BLaER1 treated with 17β-estradiol and CSF1 and Interleukin-3, amounts not matched to agents 10 nM and 100 nM (cell line): ENCODE measurements around the gene CRELD2.

Experiments
- H3K27ac ChIP-seq, 11 experiments: shearing (Covaris generic); formaldehyde crosslinking; 2 replicates each; pipeline ENCODE4 v1.8.1; 2022
- H3K27me3 ChIP-seq, 11 experiments: shearing (Covaris generic); formaldehyde crosslinking; 2 replicates each; pipeline ENCODE4 v1.8.1; 2022
- H3K36me3 ChIP-seq, 11 experiments: shearing (Covaris generic); formaldehyde crosslinking; 2 replicates each; pipeline ENCODE4 v1.8.1; 2022
- H3K4me1 ChIP-seq, 10 experiments: shearing (Covaris generic); formaldehyde crosslinking; 2 replicates each; pipeline ENCODE4 v1.8.1; 2022
- H3K4me2 ChIP-seq, 11 experiments: shearing (Covaris generic); formaldehyde crosslinking; 2 replicates each; pipeline ENCODE4 v1.8.1; 2022
- H3K4me3 ChIP-seq, 10 experiments: shearing (Covaris generic); formaldehyde crosslinking; 2 replicates each; pipeline ENCODE4 v1.8.1; 2022
- H3K9ac ChIP-seq, 11 experiments: shearing (Covaris generic); formaldehyde crosslinking; 2 replicates each; pipeline ENCODE4 v1.8.1; 2022
- H3K9me3 ChIP-seq, 11 experiments: shearing (Covaris generic); formaldehyde crosslinking; replicated peaks in 1 of 11; 2 replicates each; pipeline ENCODE4 v1.8.1; 2022
- H4K20me1 ChIP-seq, 11 experiments: shearing (Covaris generic); formaldehyde crosslinking; 2 replicates each; pipeline ENCODE4 v1.8.1; 2022
- Cebpa-rat ChIP-seq, 11 experiments: shearing (Covaris generic); IDR thresholded peaks; 2 replicates each; pipeline ENCODE4 v1.8.1; 2022

CRELD2 gene

DNA sequence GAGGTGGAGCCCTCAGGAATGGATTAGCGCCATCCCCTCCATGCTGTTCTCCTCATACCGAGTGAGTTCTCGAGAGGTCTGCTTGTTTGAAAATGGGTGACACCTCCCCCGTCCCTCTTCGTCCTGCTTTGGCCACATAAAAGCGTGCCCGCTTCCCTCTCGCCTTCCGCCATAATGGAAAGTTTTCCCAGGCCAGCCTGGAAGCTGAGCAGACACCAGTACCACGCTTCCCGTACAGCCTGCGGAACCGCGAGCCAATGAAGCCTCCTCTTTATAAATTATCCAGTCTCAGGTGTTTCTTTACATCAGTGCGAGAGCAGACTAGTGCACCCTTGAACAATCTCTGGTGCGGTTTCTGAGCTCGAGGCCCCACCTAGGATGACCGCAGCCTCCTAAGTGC, 13.0 kb upstream of the CRELD2 start:
- Histone ChIP-seq H3K9me3 (peaks cover 0 to 18% (median 0%) of the 10 kb centered on the region in 11 experiments; a peak in 9 of 22 replicates), H3K4me2 (no peak overlapping the region), H3K27me3 (no peaks in the 10 kb centered on the region), H4K20me1 (peaks cover 9 to 88% (median 58%) of the 10 kb centered on the region in 11 experiments; a peak in 20 of 22 replicates), H3K9ac (no peak overlapping the region), H3K4me1 (peaks cover 0 to 8% (median 2%) of the 10 kb centered on the region in 10 experiments; a peak in 6 of 20 replicates), H3K36me3 (peaks cover 68 to 96% (median 92%) of the 10 kb centered on the region in 11 experiments), H3K27ac (no peak overlapping the region), H3K4me3 (no peak overlapping the region)
- no peak for TF ChIP-seq Cebpa-rat (IDR thresholded peaks at IDR 0.05)

DNA sequence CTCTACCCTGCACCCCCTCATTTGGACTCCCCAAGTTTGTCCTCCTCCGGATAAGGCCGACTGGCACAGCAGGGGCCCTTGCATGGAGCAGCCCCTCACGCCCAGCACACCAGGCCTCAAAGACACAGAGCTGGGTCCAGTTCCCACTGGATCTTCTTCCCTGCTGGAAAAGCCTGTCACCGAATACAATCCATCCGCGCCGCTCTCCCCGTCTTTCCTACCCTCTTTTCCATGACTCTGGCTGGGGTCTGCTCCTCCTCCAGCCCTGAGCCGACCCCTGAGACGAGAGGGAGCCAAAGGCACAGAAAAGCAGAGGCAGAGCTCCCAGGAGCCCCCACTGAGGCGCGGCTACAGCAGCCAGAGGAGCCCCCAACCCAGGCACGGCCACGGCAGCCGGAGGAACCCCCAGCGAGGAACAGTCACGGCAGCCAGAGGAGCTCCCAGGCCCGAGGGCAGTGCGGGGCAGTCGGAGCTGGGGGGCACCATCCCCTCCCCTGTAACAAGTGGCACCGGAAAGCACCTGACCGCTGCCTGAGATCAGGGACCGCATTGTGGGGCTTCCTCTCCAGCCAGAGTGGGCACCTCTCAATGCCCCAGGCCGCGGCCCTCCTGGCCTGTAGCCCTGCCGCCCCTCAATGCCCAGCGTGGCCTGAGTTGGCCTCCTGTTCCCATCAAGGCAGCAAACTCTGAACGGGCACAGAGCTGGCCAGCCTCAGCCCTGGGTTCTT, 12.2 kb upstream of the CRELD2 start:
- no peak overlapping the region; a peak in 1 of 22 replicates for H3K27ac ChIP-seq

DNA sequence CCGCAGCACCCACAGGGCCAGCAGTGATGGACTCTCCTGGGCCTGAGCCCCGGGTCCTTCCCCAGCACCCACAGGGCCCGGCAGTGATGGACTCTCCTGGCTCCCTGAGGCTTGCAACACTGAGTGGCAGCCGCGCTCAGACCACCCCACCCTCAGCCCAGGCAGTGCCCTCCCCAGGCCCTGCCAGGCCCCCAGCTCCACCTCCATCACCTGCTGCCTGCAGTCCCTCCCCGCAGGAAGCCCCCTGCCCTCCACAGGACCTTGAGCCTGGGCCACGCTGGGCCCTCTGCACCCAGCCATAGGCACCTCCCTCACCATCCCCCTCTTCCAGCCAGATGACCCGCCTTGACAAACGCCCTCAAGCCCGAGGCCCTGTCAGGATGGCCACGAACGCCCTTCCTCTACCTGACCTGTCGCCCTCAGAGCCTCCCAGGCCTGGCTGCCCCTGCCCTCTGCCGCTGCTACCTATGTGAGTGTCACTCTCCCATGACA, 11.6 kb upstream of the CRELD2 start:
- peaks cover 62 to 96% (median 89%) of the 10 kb centered on the region in 11 experiments for H3K36me3 ChIP-seq
- H3K27ac ChIP-seq: no peak overlapping the region
- no peak overlapping the region for H3K9ac ChIP-seq
- no peak overlapping the region for H3K4me2 ChIP-seq
- H4K20me1 ChIP-seq: peaks cover 0 to 88% (median 49%) of the 10 kb centered on the region in 11 experiments; a peak in 20 of 22 replicates
- H3K27me3 ChIP-seq: no peaks in the 10 kb centered on the region
- H3K4me1 ChIP-seq: peaks cover 0 to 11% (median 2%) of the 10 kb centered on the region in 10 experiments; a peak in 6 of 20 replicates
- TF ChIP-seq Cebpa-rat (IDR thresholded peaks at IDR 0.05): no peak
- no peak overlapping the region for H3K4me3 ChIP-seq
- peaks cover 0 to 11% (median 0%) of the 10 kb centered on the region in 11 experiments; a peak in 7 of 22 replicates for H3K9me3 ChIP-seq

More for the DNA sequence above, 12.2 kb upstream of the CRELD2 start:
- no peak overlapping the region for H3K9ac ChIP-seq
- no peaks in the 10 kb centered on the region for H3K27me3 ChIP-seq
- H3K4me2 ChIP-seq: no peak overlapping the region
- H3K9me3 ChIP-seq: peaks cover 0 to 17% (median 0%) of the 10 kb centered on the region in 11 experiments; a peak in 9 of 22 replicates
- peaks cover 65 to 96% (median 92%) of the 10 kb centered on the region in 11 experiments for H3K36me3 ChIP-seq
- H3K4me3 ChIP-seq: no peak overlapping the region
- peaks cover 0 to 11% (median 2%) of the 10 kb centered on the region in 10 experiments; a peak in 6 of 20 replicates for H3K4me1 ChIP-seq
- peaks cover under 1 to 88% (median 51%) of the 10 kb centered on the region in 11 experiments; a peak in 20 of 22 replicates for H4K20me1 ChIP-seq
- TF ChIP-seq Cebpa-rat (IDR thresholded peaks at IDR 0.05): no peak

DNA sequence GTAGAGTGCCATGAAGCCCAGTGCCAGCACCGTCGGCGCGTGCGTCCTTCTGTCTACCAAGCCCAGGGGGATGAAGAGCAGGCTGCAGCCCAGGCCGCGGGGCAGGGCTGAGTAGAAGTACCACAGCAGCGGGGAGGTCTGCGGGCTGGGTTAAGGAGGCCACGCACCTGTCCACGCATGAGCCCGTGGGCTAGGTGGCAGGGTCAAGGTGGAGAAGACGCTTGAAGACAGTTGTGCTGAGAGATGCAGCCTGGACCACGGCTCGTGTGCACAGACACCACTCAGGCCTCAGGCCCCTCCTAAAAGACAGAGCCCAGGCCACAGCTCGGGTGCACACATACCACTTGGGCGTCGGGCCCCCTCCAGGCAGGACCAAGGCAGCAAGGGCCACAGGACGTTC, 10.6 kb upstream of the CRELD2 start:
- Histone ChIP-seq H3K9me3 (peaks cover 0 to 2% (median 0%) of the 10 kb centered on the region in 11 experiments; a peak in 1 of 22 replicates), H3K27me3 (no peaks in the 10 kb centered on the region), H3K9ac (no peak overlapping the region), H4K20me1 (peaks cover 0 to 90% (median 49%) of the 10 kb centered on the region in 11 experiments; a peak in 20 of 22 replicates), H3K4me1 (peaks cover 0 to 11% (median 2%) of the 10 kb centered on the region in 10 experiments; a peak in 6 of 20 replicates), H3K27ac (no peak overlapping the region), H3K4me3 (no peak overlapping the region), H3K36me3 (peaks cover 62 to 96% (median 90%) of the 10 kb centered on the region in 11 experiments), H3K4me2 (no peak overlapping the region)
- TF ChIP-seq Cebpa-rat (IDR thresholded peaks at IDR 0.05): no peak

DNA sequence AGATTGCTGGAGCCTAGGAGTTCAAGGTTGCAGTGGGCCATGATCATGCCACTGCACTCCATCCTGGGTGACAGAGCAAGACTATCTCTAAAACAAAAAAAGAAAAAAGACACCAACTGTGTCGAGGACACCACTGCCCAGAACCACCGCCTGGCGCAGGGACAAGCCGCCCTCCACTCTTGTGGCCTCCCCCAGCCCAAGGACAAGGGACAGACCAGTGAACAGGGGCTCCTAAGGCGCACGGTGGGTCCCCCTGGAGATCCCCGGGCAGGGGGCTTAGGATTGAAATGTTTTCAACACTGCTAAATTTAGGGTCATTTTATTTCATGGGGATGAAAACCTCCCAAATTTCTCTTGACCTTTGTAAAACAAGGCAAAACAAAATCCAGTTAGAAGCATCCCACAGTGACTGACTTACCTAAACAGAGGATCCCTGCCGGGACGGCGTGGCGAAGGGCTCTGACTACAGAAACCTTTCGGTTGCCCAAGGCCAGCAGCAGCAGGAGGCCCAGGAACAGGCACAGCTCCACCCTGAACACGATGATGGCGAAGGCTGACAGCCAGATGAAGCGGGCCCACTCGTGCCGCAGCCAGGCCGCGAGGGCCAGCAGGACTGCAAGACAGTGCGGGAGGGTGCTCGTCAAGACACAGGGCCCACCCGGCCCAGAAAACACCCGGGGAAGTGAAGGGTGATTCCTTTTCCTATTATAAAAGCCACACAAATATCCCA, 8.8 kb upstream of the CRELD2 start:
- peaks cover 0 to 11% (median 2%) of the 10 kb centered on the region in 10 experiments; a peak in 6 of 20 replicates for H3K4me1 ChIP-seq
- H3K4me3 ChIP-seq: no peak overlapping the region
- no peak overlapping the region; a peak in 1 of 22 replicates for H3K9ac ChIP-seq
- H3K9me3 ChIP-seq: no peaks in the 10 kb centered on the region
- peaks cover 61 to 97% (median 93%) of the 10 kb centered on the region in 11 experiments for H3K36me3 ChIP-seq
- no peak overlapping the region for H3K27ac ChIP-seq
- TF ChIP-seq Cebpa-rat (IDR thresholded peaks at IDR 0.05): no peak
- no peaks in the 10 kb centered on the region for H3K27me3 ChIP-seq
- peak overlapping the region in 3 of 11 experiments; percentile 11 to 14 (median 13); a peak in 2 of 22 replicates for H3K4me2 ChIP-seq
- H4K20me1 ChIP-seq: peaks cover under 1 to 91% (median 47%) of the 10 kb centered on the region in 11 experiments; a peak in 20 of 22 replicates

DNA sequence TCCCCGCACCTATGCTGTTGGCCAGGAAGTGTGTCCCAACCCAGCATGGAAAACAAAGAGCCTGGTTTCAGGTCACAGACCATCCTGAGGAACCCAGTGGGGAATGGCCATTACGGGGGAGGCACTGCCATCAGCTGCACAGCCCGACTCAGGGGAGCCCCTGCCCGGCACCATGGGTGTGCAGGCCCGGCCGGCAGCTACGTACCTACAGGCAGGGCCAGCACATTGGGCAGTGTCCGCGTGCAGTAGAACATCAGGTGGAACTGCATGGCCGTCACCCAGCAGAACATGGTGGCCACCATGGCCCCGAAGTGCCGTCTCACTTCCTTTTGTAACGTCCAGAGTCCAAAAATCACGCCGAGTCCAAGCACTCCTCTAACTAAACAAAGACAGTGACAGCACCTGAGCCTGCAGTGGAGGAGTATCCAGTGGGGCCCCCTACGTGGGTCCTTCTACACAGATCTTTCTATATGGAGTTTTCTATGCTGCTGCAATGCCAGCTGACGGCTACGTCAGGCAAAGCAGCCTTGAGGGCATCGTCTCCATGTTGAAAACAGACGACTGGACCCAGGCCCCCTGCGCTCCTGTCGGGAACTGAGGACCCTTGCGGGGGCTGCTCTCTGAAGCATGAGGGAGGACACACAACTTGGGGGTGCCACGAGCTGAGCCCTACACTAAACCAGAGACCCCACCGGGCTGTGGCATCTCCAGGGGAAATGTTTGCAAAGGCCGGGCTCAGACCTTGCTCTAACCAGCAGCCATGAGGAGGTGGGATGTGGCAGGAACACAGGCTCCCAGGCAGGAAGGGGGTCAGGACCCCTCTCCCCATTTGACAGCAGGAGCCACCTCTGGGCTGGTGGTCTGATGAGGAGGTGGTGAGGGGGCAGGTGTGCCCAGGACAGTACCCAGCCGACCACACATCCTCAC, 7.9 kb upstream of the CRELD2 start:
- H3K36me3 ChIP-seq: peaks cover 61 to 97% (median 86%) of the 10 kb centered on the region in 11 experiments
- H3K4me3 ChIP-seq: no peak overlapping the region
- peaks cover 0 to 11% (median 2%) of the 10 kb centered on the region in 10 experiments; a peak in 6 of 20 replicates for H3K4me1 ChIP-seq
- no peak overlapping the region for H3K9ac ChIP-seq
- H3K27me3 ChIP-seq: no peaks in the 10 kb centered on the region
- peak overlapping the region in 3 of 11 experiments; percentile 11 to 14 (median 13); a peak in 2 of 22 replicates for H3K4me2 ChIP-seq
- no peak overlapping the region for H3K27ac ChIP-seq
- H4K20me1 ChIP-seq: peaks cover 7 to 91% (median 39%) of the 10 kb centered on the region in 11 experiments; a peak in 19 of 22 replicates
- no peak for TF ChIP-seq Cebpa-rat (IDR thresholded peaks at IDR 0.05)
- no peaks in the 10 kb centered on the region for H3K9me3 ChIP-seq

DNA sequence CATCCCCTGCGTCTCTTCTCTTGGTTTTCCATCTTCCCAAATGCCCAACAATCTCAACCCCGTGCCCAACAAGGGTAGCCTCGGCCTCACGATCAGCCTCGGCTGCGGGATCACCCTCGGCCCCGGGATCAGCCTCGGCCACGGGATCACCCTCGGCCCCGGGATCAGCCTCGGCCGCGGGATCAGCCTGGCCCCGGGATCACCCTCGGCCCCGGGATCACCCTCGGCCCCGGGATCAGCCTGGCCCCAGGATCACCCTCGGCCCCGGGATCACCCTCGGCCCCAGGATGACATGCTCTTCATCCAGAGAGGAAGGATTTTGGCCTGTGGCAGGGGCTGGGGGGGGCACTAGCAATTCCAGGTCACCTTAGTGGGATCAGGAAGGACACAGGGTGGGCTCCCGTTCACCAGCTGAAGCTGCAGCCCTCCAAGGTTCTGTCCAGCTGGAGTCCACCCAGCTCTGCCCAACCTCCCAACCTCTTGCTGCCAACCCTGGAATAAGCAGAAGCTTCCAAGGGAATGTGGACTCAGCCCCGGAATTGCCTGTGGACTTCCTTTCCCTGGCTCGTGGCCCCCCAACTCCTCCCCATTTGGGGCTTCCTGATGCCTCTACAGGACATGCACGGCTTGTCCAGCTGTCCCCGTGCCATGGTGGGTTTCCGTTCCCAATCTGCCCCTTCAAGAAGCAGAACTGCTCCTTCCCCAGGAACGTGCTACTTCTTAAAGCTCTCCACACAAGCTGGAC, 6.4 kb upstream of the CRELD2 start:
- peaks cover 3 to 19% (median 8%) of the 10 kb centered on the region in 10 experiments; a peak in 19 of 20 replicates for H3K4me1 ChIP-seq
- no peak overlapping the region for H3K27ac ChIP-seq
- peaks cover 54 to 83% (median 71%) of the 10 kb centered on the region in 11 experiments for H3K36me3 ChIP-seq
- no peak overlapping the region for H3K4me3 ChIP-seq
- H3K9me3 ChIP-seq: no peaks in the 10 kb centered on the region
- peaks cover 4 to 89% (median 31%) of the 10 kb centered on the region in 11 experiments; a peak in 18 of 22 replicates for H4K20me1 ChIP-seq
- H3K9ac ChIP-seq: no peak overlapping the region
- no peak overlapping the region for H3K4me2 ChIP-seq
- no peak for TF ChIP-seq Cebpa-rat (IDR thresholded peaks at IDR 0.05)
- no peaks in the 10 kb centered on the region for H3K27me3 ChIP-seq
